ENCODE data around the gene EXOC4.

GRCh38 chr7:133207687-133208086 is 45.2 kb upstream of the EXOC4 start:
- TF ChIP-seq, protein P1, sequence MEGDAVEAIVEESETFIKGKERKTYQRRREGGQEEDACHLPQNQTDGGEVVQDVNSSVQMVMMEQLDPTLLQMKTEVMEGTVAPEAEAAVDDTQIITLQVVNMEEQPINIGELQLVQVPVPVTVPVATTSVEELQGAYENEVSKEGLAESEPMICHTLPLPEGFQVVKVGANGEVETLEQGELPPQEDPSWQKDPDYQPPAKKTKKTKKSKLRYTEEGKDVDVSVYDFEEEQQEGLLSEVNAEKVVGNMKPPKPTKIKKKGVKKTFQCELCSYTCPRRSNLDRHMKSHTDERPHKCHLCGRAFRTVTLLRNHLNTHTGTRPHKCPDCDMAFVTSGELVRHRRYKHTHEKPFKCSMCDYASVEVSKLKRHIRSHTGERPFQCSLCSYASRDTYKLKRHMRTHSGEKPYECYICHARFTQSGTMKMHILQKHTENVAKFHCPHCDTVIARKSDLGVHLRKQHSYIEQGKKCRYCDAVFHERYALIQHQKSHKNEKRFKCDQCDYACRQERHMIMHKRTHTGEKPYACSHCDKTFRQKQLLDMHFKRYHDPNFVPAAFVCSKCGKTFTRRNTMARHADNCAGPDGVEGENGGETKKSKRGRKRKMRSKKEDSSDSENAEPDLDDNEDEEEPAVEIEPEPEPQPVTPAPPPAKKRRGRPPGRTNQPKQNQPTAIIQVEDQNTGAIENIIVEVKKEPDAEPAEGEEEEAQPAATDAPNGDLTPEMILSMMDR (IDR thresholded peaks at IDR 0.05): no peak
- TF ChIP-seq POLR2A (IDR thresholded peaks at IDR 0.05) (no peak), EP300 (IDR thresholded peaks at IDR 0.05) (no peak), POLR2AphosphoS5 (IDR thresholded peaks at IDR 0.05) (no peak)
